H9 (cell line): ENCODE data around the gene INPP5A. TPM values are rescaled to one million over a fixed set of nuclear protein-coding genes. Genes with fewer than 3 reads are reported as not detected.

ENCODE experiments used
- DNase-seq: peaks from one replicate; pipeline ENCODE4 v3.0.0-alpha.2; 2017
- H2AFZ ChIP-seq: one replicate; pipeline ENCODE4 v1.6.1; 2013; ENCODE audit warnings: mild to moderate bottlenecking, low read length, control low read depth, moderate library complexity
- H2AK5ac ChIP-seq: 2 replicates; pipeline ENCODE4 v1.6.1; 2013; ENCODE audit warnings: low read length, control low read depth, mixed read lengths; ENCODE audit not compliant: insufficient read length
- H2BK120ac ChIP-seq: one replicate; pipeline ENCODE4 v1.6.1; 2013; ENCODE audit warnings: low read depth, mild to moderate bottlenecking, low read length, control low read depth, inconsistent platforms; ENCODE audit not compliant: poor library complexity, severe bottlenecking
- H2BK12ac ChIP-seq: 2 replicates; pipeline ENCODE4 v1.6.1; 2013; ENCODE audit warnings: low read length, control low read depth, mixed read lengths, low read depth; ENCODE audit not compliant: insufficient read length
- H2BK15ac ChIP-seq: 2 replicates; pipeline ENCODE4 v1.6.1; 2013; ENCODE audit warnings: low read depth, low read length, control low read depth
- H2BK20ac ChIP-seq: one replicate; pipeline ENCODE4 v1.6.1; 2013; ENCODE audit warnings: low read depth, mild to moderate bottlenecking, low read length, control low read depth, inconsistent platforms; ENCODE audit not compliant: poor library complexity, severe bottlenecking
- H2BK5ac ChIP-seq: 2 replicates; pipeline ENCODE4 v1.6.1; 2013; ENCODE audit warnings: low read length, control low read depth, mixed read lengths; ENCODE audit not compliant: insufficient read length
- H3K14ac ChIP-seq: 2 replicates; pipeline ENCODE4 v1.6.1; 2013; ENCODE audit warnings: low read length, control low read depth; ENCODE audit not compliant: insufficient read depth
- H3K18ac ChIP-seq: 2 replicates; pipeline ENCODE4 v1.6.1; 2013; ENCODE audit warnings: low read depth, mild to moderate bottlenecking, mixed read lengths, low read length, control low read depth; ENCODE audit not compliant: insufficient read length
- H3K23ac ChIP-seq: 2 replicates; pipeline ENCODE4 v1.6.1; 2013; ENCODE audit warnings: low read length, control low read depth, mixed read lengths, low read depth; ENCODE audit not compliant: insufficient read length
- H3K23me2 ChIP-seq: 2 replicates; pipeline ENCODE4 v1.6.1; 2013; ENCODE audit warnings: low read depth, mild to moderate bottlenecking, mixed read lengths, low read length, control low read depth; ENCODE audit not compliant: insufficient read length, poor library complexity, severe bottlenecking
- H3K27ac ChIP-seq: 2 replicates; pipeline ENCODE4 v1.5.1; 2013; ENCODE audit warnings: low read length, control low read depth, mixed read lengths, low read depth; ENCODE audit not compliant: insufficient read length
- H3K27me3 ChIP-seq: 2 replicates; pipeline ENCODE4 v1.6.1; 2013; ENCODE audit warnings: low read length, control low read depth, inconsistent platforms; ENCODE audit not compliant: insufficient read depth
- H3K4ac ChIP-seq: 2 replicates; pipeline ENCODE4 v1.6.1; 2013; ENCODE audit warnings: low read depth, mild to moderate bottlenecking, control low read depth, inconsistent platforms, low read length, moderate library complexity
- H3K4me1 ChIP-seq: 2 replicates; pipeline ENCODE4 v1.6.1; 2013; ENCODE audit warnings: low read length, control low read depth, inconsistent platforms; ENCODE audit not compliant: insufficient read depth
- H3K4me2 ChIP-seq: 2 replicates; pipeline ENCODE4 v1.6.1; 2013; ENCODE audit warnings: low read length, control low read depth, mixed read lengths; ENCODE audit not compliant: insufficient read length, insufficient read depth
- H3K56ac ChIP-seq: 2 replicates; pipeline ENCODE4 v1.6.1; 2013; ENCODE audit warnings: low read depth, mild to moderate bottlenecking, mixed read lengths, low read length, control low read depth; ENCODE audit not compliant: insufficient read length
- H3K79me1 ChIP-seq: 2 replicates; pipeline ENCODE4 v1.6.1; 2013; ENCODE audit warnings: low read depth, mild to moderate bottlenecking, moderate library complexity, low read length, control low read depth, inconsistent platforms; ENCODE audit not compliant: insufficient read depth, poor library complexity, severe bottlenecking
- H3K79me2 ChIP-seq: 2 replicates; pipeline ENCODE4 v1.6.1; 2013; ENCODE audit warnings: low read length, control low read depth, inconsistent platforms; ENCODE audit not compliant: insufficient read depth
- H3K9ac ChIP-seq: 2 replicates; pipeline ENCODE4 v1.6.1; 2013; ENCODE audit warnings: low read length, control low read depth, mixed read lengths; ENCODE audit not compliant: insufficient read length; ENCODE audit errors: extremely low read depth
- H3K9me3 ChIP-seq: one replicate; pipeline ENCODE4 v1.6.1; 2013; ENCODE audit warnings: low read depth, low read length, inconsistent platforms; ENCODE audit not compliant: control insufficient read depth
- H3T11ph ChIP-seq: one replicate; pipeline ENCODE4 v1.6.1; 2013; ENCODE audit warnings: mild to moderate bottlenecking, low read length, control low read depth, inconsistent platforms
- H4K20me1 ChIP-seq: one replicate; pipeline ENCODE4 v1.6.1; 2013; ENCODE audit not compliant: control insufficient read depth, insufficient read length, insufficient read depth
- H4K5ac ChIP-seq: 2 replicates; pipeline ENCODE4 v1.6.1; 2013; ENCODE audit warnings: low read depth, mild to moderate bottlenecking, mixed read lengths, low read length, control low read depth; ENCODE audit not compliant: insufficient read length
- H4K8ac ChIP-seq: replicated peaks from 2 replicates; pipeline ENCODE4 v1.6.1; 2013; ENCODE audit warnings: low read length, control low read depth, mixed read lengths, low read depth; ENCODE audit not compliant: insufficient read length
- H4K91ac ChIP-seq: 2 replicates; pipeline ENCODE4 v1.6.1; 2013; ENCODE audit warnings: low read depth, mild to moderate bottlenecking, moderate library complexity, mixed read lengths, low read length, control low read depth; ENCODE audit not compliant: insufficient read length
- H3K27ac Mint-ChIP-seq, 3 experiments: 2 replicates in 2 of 3; 3 replicates in 1 of 3; pipeline ENCODE4 v1.8.0; 2020 to 2021; ENCODE audit warnings: mixed read lengths in 3 of 3, mild to moderate bottlenecking in 1 of 3, moderate library complexity in 1 of 3
- H3K27me3 Mint-ChIP-seq: 2 replicates; pipeline ENCODE4 v1.8.0; 2021; ENCODE audit warnings: low read depth, mild to moderate bottlenecking, moderate library complexity, mixed read lengths
- H3K36me3 Mint-ChIP-seq, 3 experiments: 2 replicates in 2 of 3; 3 replicates in 1 of 3; pipeline ENCODE4 v1.8.0; 2020 to 2021; ENCODE audit warnings: low read depth in 3 of 3, mixed read lengths in 3 of 3; ENCODE audit not compliant: insufficient read depth in 1 of 3
- H3K4me1 Mint-ChIP-seq, 2 experiments: 2 replicates each; pipeline ENCODE4 v1.8.0; 2020; ENCODE audit warnings: mixed read lengths in 2 of 2
- H3K4me3 Mint-ChIP-seq, 2 experiments: 2 replicates in 1 of 2; 3 replicates in 1 of 2; pipeline ENCODE4 v1.8.0; 2020 to 2021; ENCODE audit warnings: mild to moderate bottlenecking in 2 of 2, mixed read lengths in 2 of 2, moderate library complexity in 1 of 2
- H3K9me3 Mint-ChIP-seq, 2 experiments: 2 replicates in 1 of 2; 3 replicates in 1 of 2; pipeline ENCODE4 v1.8.0; 2020; ENCODE audit warnings: mild to moderate bottlenecking in 2 of 2, mixed read lengths in 2 of 2, moderate library complexity in 1 of 2
- WGBS: extraction: QIAGEN DNeasy Blood & Tissue Kit; methylation state at CpG from one replicate; pipeline ENCODE4 v1.1.7; 2013; ENCODE audit warnings: missing lambda C conversion rate, low lambda C conversion rate, mixed read lengths; ENCODE audit not compliant: insufficient read length; ENCODE audit errors: extremely low coverage; 5-methylcytosine and 5-hydroxymethylcytosine counted together
- total RNA-seq: library from RNA; stranded (reverse); gene quantifications from 2 replicates; pipeline ENCODE4 v1.2.1, GENCODE V29; 2021
- TF ChIP-seq, protein P1 (sequence below): fragments of 200-600 bp; sonication (generic); conservative IDR thresholded peaks from 3 replicates; pipeline ENCODE4 v1.8.0; 2021; ENCODE audit warnings: antibody characterized with exemption, mild to moderate bottlenecking

Gene INPP5A
- total RNA-seq, 1 experiment from 2014 or later = 17.7 TPM

DNA sequence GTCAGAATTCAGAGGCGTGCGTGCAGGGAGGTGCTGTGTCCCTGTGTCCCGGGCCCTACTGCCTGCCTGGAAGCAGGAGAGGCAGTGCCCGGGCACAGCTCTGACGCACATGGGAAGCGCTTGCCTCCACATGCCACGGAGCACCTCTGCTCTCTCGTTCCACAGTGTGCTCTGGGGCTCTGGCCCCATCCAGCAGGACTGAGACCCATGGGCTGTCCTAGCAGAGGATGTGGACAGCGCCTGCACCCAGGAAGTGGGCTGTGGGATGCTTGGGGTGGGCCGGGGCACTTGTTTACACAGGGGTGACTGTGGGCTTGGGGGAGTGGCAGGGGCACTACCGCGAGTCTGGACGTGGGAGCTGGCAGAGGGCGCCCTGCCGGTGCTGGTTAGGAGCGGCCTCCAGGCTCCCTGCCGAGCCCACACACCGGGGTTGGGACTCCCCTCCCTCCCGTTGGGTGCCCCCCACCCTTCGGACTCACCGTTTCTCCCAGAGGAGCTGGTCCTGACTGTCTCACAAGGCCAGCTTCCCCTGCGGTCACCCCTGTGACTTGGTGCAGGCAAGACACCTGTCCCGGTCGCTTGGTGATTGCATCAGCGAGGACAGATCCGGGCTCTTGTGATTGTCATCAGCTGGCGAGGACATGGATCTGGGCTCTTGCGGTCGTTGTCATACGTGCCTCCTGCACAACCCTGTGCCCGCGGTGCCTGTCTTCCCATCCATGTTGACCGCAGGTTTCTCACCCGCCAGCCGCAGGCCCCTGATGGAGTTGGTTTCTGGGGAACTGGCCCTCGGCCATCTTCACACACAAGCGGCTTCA lies 165.2 kb downstream of the INPP5A start:
- no peaks in the 10 kb centered on the region for H3K23me2 ChIP-seq
- no peak overlapping the region for H2BK20ac ChIP-seq
- H3K9ac ChIP-seq = no peak overlapping the region
- no peak overlapping the region for H3K27ac ChIP-seq
- no peak overlapping the region for H4K8ac ChIP-seq
- H3K79me1 ChIP-seq = no peaks in the 10 kb centered on the region
- H2AFZ ChIP-seq = no peak overlapping the region
- H3K36me3 Mint-ChIP-seq = peaks cover 15 to 35% (median 19%) of the 10 kb centered on the region in 3 experiments
- H2BK15ac ChIP-seq = no peak overlapping the region
- H3K56ac ChIP-seq = no peak overlapping the region
- H3K9me3 ChIP-seq = no peaks in the 10 kb centered on the region
- no peaks in the 10 kb centered on the region for H4K20me1 ChIP-seq
- peak overlapping the region; percentile 26; the same call in 1 of the 2 replicates for H3K14ac ChIP-seq
- no peak overlapping the region for H3K23ac ChIP-seq
- H3K18ac ChIP-seq = no peak overlapping the region
- no peak overlapping the region for H3K4me2 ChIP-seq
- TF ChIP-seq, protein P1, sequence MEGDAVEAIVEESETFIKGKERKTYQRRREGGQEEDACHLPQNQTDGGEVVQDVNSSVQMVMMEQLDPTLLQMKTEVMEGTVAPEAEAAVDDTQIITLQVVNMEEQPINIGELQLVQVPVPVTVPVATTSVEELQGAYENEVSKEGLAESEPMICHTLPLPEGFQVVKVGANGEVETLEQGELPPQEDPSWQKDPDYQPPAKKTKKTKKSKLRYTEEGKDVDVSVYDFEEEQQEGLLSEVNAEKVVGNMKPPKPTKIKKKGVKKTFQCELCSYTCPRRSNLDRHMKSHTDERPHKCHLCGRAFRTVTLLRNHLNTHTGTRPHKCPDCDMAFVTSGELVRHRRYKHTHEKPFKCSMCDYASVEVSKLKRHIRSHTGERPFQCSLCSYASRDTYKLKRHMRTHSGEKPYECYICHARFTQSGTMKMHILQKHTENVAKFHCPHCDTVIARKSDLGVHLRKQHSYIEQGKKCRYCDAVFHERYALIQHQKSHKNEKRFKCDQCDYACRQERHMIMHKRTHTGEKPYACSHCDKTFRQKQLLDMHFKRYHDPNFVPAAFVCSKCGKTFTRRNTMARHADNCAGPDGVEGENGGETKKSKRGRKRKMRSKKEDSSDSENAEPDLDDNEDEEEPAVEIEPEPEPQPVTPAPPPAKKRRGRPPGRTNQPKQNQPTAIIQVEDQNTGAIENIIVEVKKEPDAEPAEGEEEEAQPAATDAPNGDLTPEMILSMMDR = no peak
- no peaks in the 10 kb centered on the region for H3K27me3 ChIP-seq
- H4K5ac ChIP-seq = no peak overlapping the region
- no peaks in the 10 kb centered on the region; the same call in 1 of the 2 replicates for H3K27me3 Mint-ChIP-seq
- H3K4me1 Mint-ChIP-seq = peaks cover 0 to 3% of the 10 kb centered on the region in 2 experiments; a peak in 1 of 4 replicates
- peak overlapping the region in 2 of 3 experiments; percentile 68 to 91; a peak in 3 of 7 replicates for H3K27ac Mint-ChIP-seq
- no CpG with 5 or more reads among the region's 37 CpGs for WGBS
- H3K79me2 ChIP-seq = no peaks in the 10 kb centered on the region
- no peak overlapping the region for H2BK12ac ChIP-seq
- no peak overlapping the region for H3T11ph ChIP-seq
- no peak overlapping the region for H4K91ac ChIP-seq
- no peak overlapping the region for H2BK5ac ChIP-seq
- no peak overlapping the region for H3K4ac ChIP-seq
- no peak overlapping the region for H2BK120ac ChIP-seq
- no peaks in the 10 kb centered on the region for H3K4me1 ChIP-seq
- peak; percentile 26 for DNase-seq
- no peak overlapping the region for H2AK5ac ChIP-seq
- no peak overlapping the region for H3K4me3 Mint-ChIP-seq
- H3K9me3 Mint-ChIP-seq = peaks cover 22 to 25% of the 10 kb centered on the region in 2 experiments
